Esophagus squamous epithelium (tissue), 4 donors: ENCODE results near the gene CFAP161.

Experiments used
- CTCF ChIP-seq, 6 experiments: fragments of 450-650 bp in 4 of 6; fragments of 200-600 bp in 2 of 6; sonication (generic) in 2 of 6; IDR thresholded peaks; one replicate each; pipeline ENCODE4 v1.5.1; 2016 to 2019; ENCODE audit warnings: antibody characterized with exemption in 6 of 6, mild to moderate bottlenecking in 4 of 6, moderate library complexity in 4 of 6
- POLR2A ChIP-seq, 4 donors: fragments of 450-650 bp; IDR thresholded peaks; one replicate each; pipeline ENCODE4 v1.6.1; 2017; ENCODE audit warnings: antibody characterized with exemption in 4 of 4, mild to moderate bottlenecking in 4 of 4, moderate library complexity in 3 of 4

- TF ChIP-seq CTCF (IDR thresholded peaks at IDR 0.05) (no peak), POLR2A (IDR thresholded peaks at IDR 0.05) (no peak)
These were observed 18.3 kb downstream of the CFAP161 start for GRCh38 chr15:81152339-81152738.
